Measurements from ENCODE around the gene ALKBH5. TPM values are rescaled to one million over a fixed set of nuclear protein-coding genes. Genes with fewer than 3 reads are reported as not detected.

Gene ALKBH5
- polyA plus RNA-seq, 3 donors = 50.4 to 79.1 (median 78.9) TPM

DNA sequence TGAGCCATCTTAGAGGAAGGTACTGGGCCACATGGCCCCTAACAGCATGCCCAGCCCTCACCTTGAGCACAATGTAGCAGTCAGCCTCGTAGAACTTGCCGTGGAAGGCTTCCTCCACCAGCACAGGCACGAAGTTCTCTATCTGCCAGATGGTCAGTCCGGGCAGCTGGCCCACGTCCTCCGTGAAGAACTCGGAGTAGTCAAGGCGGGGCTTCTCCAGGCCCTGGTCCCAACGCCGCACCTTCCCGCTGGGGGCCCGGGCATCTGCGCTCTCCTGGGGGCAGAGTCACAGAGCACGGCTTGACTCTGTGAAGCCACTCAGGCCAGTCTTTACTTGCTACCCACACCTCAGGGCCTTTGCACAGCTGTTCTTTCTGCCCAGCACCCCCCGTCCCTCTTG lies 67.6 kb downstream of the ALKBH5 start:
- Histone ChIP-seq H3K27me3 (ENCODE audit: control insufficient read depth in 2 of 2, insufficient read depth in 2 of 2, low read length in 2 of 2) (no peaks in the 10 kb centered on the region), H3K4me3 (replicated peaks in 1 of 3; ENCODE audit: low read depth in 2 of 3, low read length in 3 of 3) (no peak overlapping the region), H3K36me3 (replicated peaks in 1 of 2; ENCODE audit: control insufficient read depth in 1 of 2, insufficient read depth in 2 of 2, low read length in 2 of 2) (peaks cover 87 to 97% of the 10 kb centered on the region in 2 donors), H3K4me1 (ENCODE audit: control insufficient read depth in 1 of 2, insufficient read depth in 2 of 2, low read length in 2 of 2) (no peaks in the 10 kb centered on the region), H3K79me2 (ENCODE audit: insufficient read depth, low read length) (peaks cover 14% of the 10 kb centered on the region), H2AFZ (ENCODE audit: insufficient read depth, low read depth, low read length, poor library complexity, severe bottlenecking) (no peak overlapping the region), H3K4me2 (replicated peaks; ENCODE audit: extremely low read depth, low read length, poor library complexity, severe bottlenecking) (no peak overlapping the region), H4K20me1 (ENCODE audit: insufficient read depth, low read length) (peaks cover 93% of the 10 kb centered on the region), H3K9me3 (replicated peaks in 1 of 2; ENCODE audit: control insufficient read depth in 1 of 2, insufficient read depth in 1 of 2, low read length in 2 of 2) (no peaks in the 10 kb centered on the region), H3K27ac (ENCODE audit: low read depth in 1 of 2, low read length in 2 of 2) (no peak overlapping the region), H3K9ac (ENCODE audit: insufficient read depth, low read length, poor library complexity, severe bottlenecking) (no peak overlapping the region)
- Mint-ChIP-seq H3K27me3 (ENCODE audit: low read depth in 3 of 3) (peaks cover 0 to 3% (median 1%) of the 10 kb centered on the region in 3 donors), H3K4me1 (peaks cover 6% of the 10 kb centered on the region), H3K4me3 (no peak overlapping the region), H3K36me3 (peaks cover 91 to 99% of the 10 kb centered on the region in 2 donors), H3K9me3 (no peaks in the 10 kb centered on the region), H3K27ac (no peak overlapping the region)
- WGBS (ENCODE audit: insufficient coverage) = 94% methylated on average over 15 of the region's 15 CpGs
- intact Hi-C loops (cut with micrococcal nuclease) = no loop called here
- DNase-seq = no peak
- TF ChIP-seq, protein P1, sequence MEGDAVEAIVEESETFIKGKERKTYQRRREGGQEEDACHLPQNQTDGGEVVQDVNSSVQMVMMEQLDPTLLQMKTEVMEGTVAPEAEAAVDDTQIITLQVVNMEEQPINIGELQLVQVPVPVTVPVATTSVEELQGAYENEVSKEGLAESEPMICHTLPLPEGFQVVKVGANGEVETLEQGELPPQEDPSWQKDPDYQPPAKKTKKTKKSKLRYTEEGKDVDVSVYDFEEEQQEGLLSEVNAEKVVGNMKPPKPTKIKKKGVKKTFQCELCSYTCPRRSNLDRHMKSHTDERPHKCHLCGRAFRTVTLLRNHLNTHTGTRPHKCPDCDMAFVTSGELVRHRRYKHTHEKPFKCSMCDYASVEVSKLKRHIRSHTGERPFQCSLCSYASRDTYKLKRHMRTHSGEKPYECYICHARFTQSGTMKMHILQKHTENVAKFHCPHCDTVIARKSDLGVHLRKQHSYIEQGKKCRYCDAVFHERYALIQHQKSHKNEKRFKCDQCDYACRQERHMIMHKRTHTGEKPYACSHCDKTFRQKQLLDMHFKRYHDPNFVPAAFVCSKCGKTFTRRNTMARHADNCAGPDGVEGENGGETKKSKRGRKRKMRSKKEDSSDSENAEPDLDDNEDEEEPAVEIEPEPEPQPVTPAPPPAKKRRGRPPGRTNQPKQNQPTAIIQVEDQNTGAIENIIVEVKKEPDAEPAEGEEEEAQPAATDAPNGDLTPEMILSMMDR (IDR thresholded peaks at IDR 0.05) = no peak

DNA sequence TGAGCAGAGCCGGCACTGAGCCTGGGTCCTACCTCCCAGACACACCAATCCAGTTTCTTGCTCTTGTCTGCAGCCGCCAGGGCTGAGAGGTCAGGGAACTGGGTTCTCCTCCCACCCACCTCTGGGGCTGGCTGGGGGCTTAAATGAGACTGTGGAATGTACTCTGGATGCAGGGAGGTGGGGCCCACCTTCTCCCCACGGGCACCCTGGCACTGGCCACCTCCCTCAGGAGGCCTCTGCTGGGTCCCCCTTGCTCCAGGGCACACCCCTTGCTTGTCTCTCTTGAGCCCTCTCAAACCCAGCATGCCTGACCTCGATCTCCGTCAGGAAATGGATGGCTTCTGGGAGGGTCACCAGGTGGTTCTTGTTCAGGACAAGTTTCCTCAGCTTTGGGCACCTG lies 68.5 kb downstream of the ALKBH5 start:
- H4K20me1 ChIP-seq (ENCODE audit: insufficient read depth, low read length) = peaks cover 94% of the 10 kb centered on the region
- Mint-ChIP-seq H3K27me3 (ENCODE audit: low read depth in 3 of 3) (peaks cover 0 to 3% (median 1%) of the 10 kb centered on the region in 3 donors), H3K4me1 (peaks cover 9% of the 10 kb centered on the region)

More for the DNA sequence above, 68.5 kb downstream of the ALKBH5 start:
- TF ChIP-seq, protein P1 (IDR thresholded peaks at IDR 0.05) = no peak
- Histone ChIP-seq H3K9ac (ENCODE audit: insufficient read depth, low read length, poor library complexity, severe bottlenecking) (no peak overlapping the region), H3K27me3 (ENCODE audit: control insufficient read depth in 2 of 2, insufficient read depth in 2 of 2, low read length in 2 of 2) (no peaks in the 10 kb centered on the region), H3K79me2 (ENCODE audit: insufficient read depth, low read length) (peaks cover 24% of the 10 kb centered on the region), H3K27ac (ENCODE audit: low read depth in 1 of 2, low read length in 2 of 2) (no peak overlapping the region), H3K36me3 (replicated peaks in 1 of 2; ENCODE audit: control insufficient read depth in 1 of 2, insufficient read depth in 2 of 2, low read length in 2 of 2) (peaks cover 85 to 95% of the 10 kb centered on the region in 2 donors), H3K9me3 (replicated peaks in 1 of 2; ENCODE audit: control insufficient read depth in 1 of 2, insufficient read depth in 1 of 2, low read length in 2 of 2) (no peaks in the 10 kb centered on the region), H3K4me1 (ENCODE audit: control insufficient read depth in 1 of 2, insufficient read depth in 2 of 2, low read length in 2 of 2) (peaks cover 4 to 8% of the 10 kb centered on the region in 2 donors), H3K4me3 (replicated peaks in 1 of 3; ENCODE audit: low read depth in 2 of 3, low read length in 3 of 3) (no peak overlapping the region), H2AFZ (ENCODE audit: insufficient read depth, low read depth, low read length, poor library complexity, severe bottlenecking) (no peak overlapping the region), H3K4me2 (replicated peaks; ENCODE audit: extremely low read depth, low read length, poor library complexity, severe bottlenecking) (no peak overlapping the region)
- H3K9me3 Mint-ChIP-seq = no peaks in the 10 kb centered on the region
- intact Hi-C loops (cut with micrococcal nuclease) = no loop called here
- peaks cover 89 to 98% of the 10 kb centered on the region in 2 donors for H3K36me3 Mint-ChIP-seq
- 100% methylated on average over 1 of the region's 5 CpGs for WGBS (ENCODE audit: insufficient coverage)
- H3K27ac Mint-ChIP-seq = no peak overlapping the region
- no peak overlapping the region for H3K4me3 Mint-ChIP-seq
- no peak for DNase-seq

Measured in CD14-positive monocyte (primary cell).